Measurements from ENCODE around the gene CPNE5.
A peak's percentile ranks its signal among the peaks of the same experiment; 100 is the strongest.

Gene CPNE5

GRCh38 chr6:36833182-36833789 lies 6.0 kb downstream of the CPNE5 start:
- no peak for DNase-seq

DNA sequence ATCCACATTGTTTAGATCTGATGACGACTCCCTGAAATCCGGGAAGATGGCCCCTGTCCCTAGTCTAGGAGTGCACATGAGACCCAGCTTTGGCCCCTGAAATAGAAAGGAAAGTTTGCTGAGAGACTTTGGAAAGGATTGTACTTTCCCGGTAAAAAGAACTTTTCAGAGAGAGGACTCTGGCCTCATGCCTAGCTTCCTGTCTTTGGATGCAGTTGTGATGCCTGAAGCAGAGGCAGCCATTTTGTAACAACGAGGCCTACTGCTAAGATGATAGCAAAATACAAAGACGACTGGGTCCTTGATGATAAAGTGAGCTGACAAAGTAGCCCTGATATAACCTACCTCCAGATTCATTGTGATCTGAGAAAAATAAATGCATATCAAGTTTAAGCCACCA lies 6.9 kb downstream of the CPNE5 start:
- no peak for DNase-seq

GRCh38 chr6:36830577-36830976 lies 8.7 kb downstream of the CPNE5 start:
- DNase-seq: no peak

- no peak for DNase-seq
Observed at GRCh38 chr6:36829919-36830544, 9.2 kb downstream of the CPNE5 start.

GRCh38 chr6:36827261-36828079 lies 11.8 kb downstream of the CPNE5 start:
- peak; percentile 47 for DNase-seq

GRCh38 chr6:36826520-36827227 lies 12.6 kb downstream of the CPNE5 start:
- DNase-seq: peak; percentile 17

- DNase-seq: no peak
Observed at GRCh38 chr6:36825994-36826393, 13.2 kb downstream of the CPNE5 start.

- no peak for DNase-seq
Observed at GRCh38 chr6:36825452-36825851, 13.8 kb downstream of the CPNE5 start.

- no peak for DNase-seq
Observed at GRCh38 chr6:36824253-36824652, 15.0 kb downstream of the CPNE5 start.

GRCh38 chr6:36823421-36824096 lies 15.7 kb downstream of the CPNE5 start:
- DNase-seq: no peak

DNA sequence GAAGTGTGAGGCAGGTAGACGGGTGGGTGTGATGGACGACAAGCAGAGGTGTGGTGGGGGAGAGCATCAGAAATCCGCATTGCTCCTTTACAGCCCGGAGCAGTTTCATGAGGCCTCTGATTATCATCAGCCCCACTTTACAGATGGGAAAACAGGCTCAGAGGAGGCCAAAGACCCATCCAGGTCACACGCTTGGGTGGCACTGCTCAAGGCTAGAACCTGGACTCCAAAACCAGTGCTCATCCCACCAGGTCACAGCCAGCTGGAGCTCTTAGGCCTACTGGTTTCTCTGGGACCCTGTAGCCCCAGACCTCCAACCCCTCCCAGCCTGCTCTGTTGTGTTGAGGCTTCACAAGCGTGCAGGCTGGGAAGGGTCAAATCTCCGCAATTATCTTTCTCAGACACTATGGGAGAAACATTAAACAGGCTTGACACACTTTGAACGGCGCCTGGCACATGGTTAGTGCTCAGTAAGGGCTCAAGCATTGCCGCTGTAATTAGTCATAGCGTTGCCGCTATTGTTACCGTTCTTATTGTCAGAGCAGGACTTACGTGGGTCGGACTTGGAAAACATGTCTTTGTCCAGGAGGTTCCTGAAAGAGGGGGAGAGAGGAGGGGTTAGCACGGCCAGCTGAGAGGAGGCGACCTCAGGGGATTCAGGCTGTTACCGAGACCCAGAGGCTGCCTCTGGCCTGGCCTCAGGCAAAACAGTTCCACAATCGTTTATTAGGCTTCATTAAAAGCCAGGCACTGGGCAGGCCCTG lies 16.6 kb downstream of the CPNE5 start:
- DNase-seq: no peak

DNA sequence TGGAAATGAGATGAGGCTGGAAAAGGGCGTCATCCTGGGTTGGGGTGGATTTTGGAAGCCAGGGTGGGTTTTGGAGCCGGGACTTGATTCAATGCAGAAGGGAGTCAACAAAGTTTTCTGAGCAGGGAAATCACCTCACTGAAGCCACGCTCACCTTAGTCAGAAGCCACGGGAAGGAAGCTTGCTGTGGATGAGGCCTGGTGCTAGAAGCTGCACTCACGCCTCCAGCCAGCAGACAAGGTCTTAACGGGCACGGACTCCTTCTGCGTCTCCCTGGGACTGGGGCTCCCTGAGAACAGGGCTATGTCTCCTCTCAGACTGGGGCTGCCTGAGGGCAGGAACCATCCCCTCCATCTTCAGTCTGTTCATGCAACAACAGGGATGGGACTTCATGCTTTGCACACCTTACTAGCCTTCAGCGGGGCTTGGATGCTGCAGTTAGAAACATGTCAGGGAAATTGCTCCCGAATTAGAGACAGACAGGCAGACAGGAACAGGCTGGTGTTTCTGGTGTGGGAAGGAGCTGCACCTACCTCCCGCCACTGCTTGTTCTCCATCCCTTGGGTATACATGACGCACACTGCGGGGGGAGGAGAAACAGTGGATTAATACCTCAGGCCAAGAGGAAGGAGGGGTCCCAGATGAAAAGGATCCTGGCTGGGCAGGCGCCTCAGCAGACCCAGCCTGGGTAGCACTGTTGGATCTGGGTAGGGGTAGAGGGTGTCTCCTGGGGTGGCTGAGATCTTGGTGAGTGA lies 17.5 kb downstream of the CPNE5 start:
- DNase-seq: no peak

GRCh38 chr6:36820700-36821580 lies 18.3 kb downstream of the CPNE5 start:
- DNase-seq: peak; percentile 65

GRCh38 chr6:36818756-36819155 lies 20.5 kb downstream of the CPNE5 start:
- no peak for DNase-seq

DNA sequence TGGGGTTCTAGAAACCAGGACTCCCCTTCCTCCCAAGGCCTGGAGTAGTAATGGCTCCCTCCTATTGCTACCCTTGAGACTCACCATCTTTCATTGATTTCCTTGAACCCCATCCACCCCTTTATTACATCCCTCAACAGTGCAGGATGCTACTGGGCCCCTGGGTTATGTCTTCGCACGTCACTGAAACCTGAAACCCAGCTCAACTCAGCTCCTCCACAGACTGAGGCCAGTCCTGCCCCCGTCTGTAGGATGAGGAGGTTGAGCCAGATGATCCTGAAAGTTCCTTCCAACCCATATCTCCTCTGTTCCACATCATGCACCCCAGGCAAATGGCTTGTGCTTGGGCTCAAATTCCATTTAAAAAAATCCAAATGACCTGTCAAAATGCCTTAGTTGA lies 21.4 kb downstream of the CPNE5 start:
- no peak for DNase-seq

- no peak for DNase-seq
Observed at GRCh38 chr6:36817176-36817817, 21.9 kb downstream of the CPNE5 start.

DNA sequence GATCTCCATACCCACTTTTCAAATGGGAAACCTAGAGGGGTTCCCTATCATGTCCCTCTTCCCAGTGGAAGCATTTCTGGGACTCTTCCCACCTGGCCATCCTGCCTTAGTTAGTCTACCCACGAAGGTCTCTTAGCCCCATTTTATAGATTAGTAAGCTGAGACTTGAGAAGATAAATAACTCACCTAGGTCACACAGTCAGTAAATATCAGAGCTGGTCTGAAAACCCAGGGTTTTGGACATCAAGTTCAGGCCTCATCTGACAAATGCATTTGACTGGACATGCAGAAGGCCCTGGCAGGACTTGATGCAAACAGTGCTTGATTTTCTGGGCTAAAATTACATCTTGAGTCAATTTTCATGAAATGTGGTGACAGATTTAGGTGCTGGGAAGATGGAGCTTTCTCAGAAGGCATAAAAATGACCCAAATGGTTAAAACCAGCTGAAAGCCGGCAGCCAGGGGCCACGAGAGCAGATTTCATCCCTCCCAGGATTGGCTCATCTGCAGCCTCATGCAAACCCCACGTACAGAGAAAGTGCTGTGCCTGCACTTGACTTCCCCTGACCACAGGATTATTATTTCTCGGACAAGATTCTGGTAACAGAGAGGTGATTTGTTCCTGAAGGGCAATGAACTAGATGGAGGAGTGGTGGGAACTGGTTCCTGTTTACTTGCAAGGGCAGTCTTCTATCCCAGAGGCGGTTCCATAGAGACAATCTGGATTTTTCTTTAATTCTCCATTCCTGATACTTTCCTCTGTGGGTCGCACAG lies 23.1 kb downstream of the CPNE5 start:
- DNase-seq: no peak

DNA sequence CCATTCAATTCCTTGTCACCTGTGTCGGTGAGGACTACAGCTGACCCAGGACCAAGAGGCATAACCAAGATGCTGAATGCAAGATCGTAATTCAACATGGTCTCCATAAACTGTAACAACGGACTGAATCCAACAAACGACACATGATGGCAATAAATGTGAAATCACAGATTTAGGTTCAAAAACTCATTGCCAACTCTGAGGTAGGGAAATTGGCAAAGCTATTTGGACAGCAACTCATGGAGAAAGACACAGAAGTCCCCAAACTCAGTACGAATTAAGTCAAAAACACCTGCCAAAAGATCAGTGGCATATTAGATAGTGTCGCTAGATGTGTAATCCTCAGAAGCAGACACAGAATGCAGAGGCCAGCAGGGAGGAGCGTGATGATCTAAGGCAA lies 25.0 kb downstream of the CPNE5 start:
- DNase-seq: no peak

GRCh38 chr6:36813526-36813925 lies 25.7 kb downstream of the CPNE5 start:
- DNase-seq: no peak

Data from HCEC 1CT (cell line).